ELR (cell line): ENCODE results near the gene PTPRK.

Experiments used
- DNase-seq: peaks from one replicate; pipeline ENCODE4 v3.0.0-alpha.2; 2015; ENCODE audit warnings: low read depth

PTPRK gene

GRCh38 chr6:128515550-128516513 is 4.6 kb downstream of the PTPRK start:
- DNase-seq, result peak; percentile 54

- DNase-seq, result no peak
Observed at GRCh38 chr6:128513878-128514277, 6.5 kb downstream of the PTPRK start.

- peak; percentile 19 for DNase-seq
Observed at GRCh38 chr6:128512296-128512695, 8.1 kb downstream of the PTPRK start.

GRCh38 chr6:128511506-128511905 is 8.9 kb downstream of the PTPRK start:
- peak; percentile 83 for DNase-seq

GRCh38 chr6:128509709-128510108 is 10.7 kb downstream of the PTPRK start:
- DNase-seq, result peak; percentile 58

- DNase-seq, result peak; percentile 96
Observed at GRCh38 chr6:128508588-128509296, 11.7 kb downstream of the PTPRK start.

- DNase-seq, result peak; percentile 81
Observed at GRCh38 chr6:128507337-128508310, 12.8 kb downstream of the PTPRK start.

GRCh38 chr6:128505603-128506002 is 14.8 kb downstream of the PTPRK start:
- DNase-seq, result no peak

- no peak for DNase-seq
Observed at GRCh38 chr6:128504003-128504654, 16.3 kb downstream of the PTPRK start.

GRCh38 chr6:128500749-128501600 is 19.4 kb downstream of the PTPRK start:
- DNase-seq, result peak; percentile 23

GRCh38 chr6:128500014-128500413 is 20.4 kb downstream of the PTPRK start:
- DNase-seq, result no peak

- no peak for DNase-seq
Observed at GRCh38 chr6:128499079-128499731, 21.2 kb downstream of the PTPRK start.

- DNase-seq, result no peak
Observed at GRCh38 chr6:128498234-128498633, 22.2 kb downstream of the PTPRK start.

- DNase-seq, result no peak
Observed at GRCh38 chr6:128495536-128496333, 24.7 kb downstream of the PTPRK start.

- DNase-seq, result no peak
Observed at GRCh38 chr6:128494440-128494839, 26.0 kb downstream of the PTPRK start.

- no peak for DNase-seq
Observed at GRCh38 chr6:128493877-128494276, 26.5 kb downstream of the PTPRK start.

- no peak for DNase-seq
Observed at GRCh38 chr6:128492386-128492785, 28.0 kb downstream of the PTPRK start.

GRCh38 chr6:128491610-128492206 is 28.7 kb downstream of the PTPRK start:
- DNase-seq, result no peak
